HUES48 (cell line): ENCODE measurements around the gene HS6ST2.

Experiments used
- H3K27ac ChIP-seq: one replicate; pipeline ENCODE4 v1.7.0; 2013; ENCODE audit warnings: low read depth, low read length, inconsistent platforms
- H3K27me3 ChIP-seq: 2 replicates; pipeline ENCODE4 v1.6.1; 2013; ENCODE audit warnings: mild to moderate bottlenecking, low read length; ENCODE audit not compliant: control insufficient read depth, insufficient read depth
- H3K36me3 ChIP-seq: 2 replicates; pipeline ENCODE4 v1.6.1; 2013; ENCODE audit warnings: low read length; ENCODE audit not compliant: control insufficient read depth, insufficient read depth
- H3K4me1 ChIP-seq: 2 replicates; pipeline ENCODE4 v1.6.1; 2013; ENCODE audit warnings: mild to moderate bottlenecking, low read length; ENCODE audit not compliant: control insufficient read depth, insufficient read depth
- H3K4me3 ChIP-seq: 2 replicates; pipeline ENCODE4 v1.5.1; 2013; ENCODE audit warnings: mild to moderate bottlenecking, low read depth, low read length
- H3K9ac ChIP-seq: 2 replicates; pipeline ENCODE4 v1.6.1; 2013; ENCODE audit warnings: mild to moderate bottlenecking, low read depth, low read length, moderate library complexity
- H3K9me3 ChIP-seq: 2 replicates; pipeline ENCODE4 v1.6.1; 2013; ENCODE audit warnings: low read length; ENCODE audit not compliant: control insufficient read depth, insufficient read depth

Gene HS6ST2

GRCh38 chrX:132877954-132878536, 80.4 kb downstream of the HS6ST2 start:
- no peak overlapping the region for H3K9ac ChIP-seq
- peaks cover 14% of the 10 kb centered on the region for H3K27me3 ChIP-seq
- H3K27ac ChIP-seq: peak overlapping the region; percentile 12
- peaks cover 54% of the 10 kb centered on the region for H3K4me1 ChIP-seq
- no peaks in the 10 kb centered on the region for H3K36me3 ChIP-seq
- H3K4me3 ChIP-seq: no peak overlapping the region
- H3K9me3 ChIP-seq: no peaks in the 10 kb centered on the region

- Histone ChIP-seq H3K36me3 (no peaks in the 10 kb centered on the region), H3K4me3 (peak overlapping the region; percentile 50), H3K27ac (peak overlapping the region; percentile 88), H3K9ac (no peak overlapping the region; the same call in 1 of the 2 replicates), H3K27me3 (peaks cover 14% of the 10 kb centered on the region), H3K9me3 (no peaks in the 10 kb centered on the region), H3K4me1 (peaks cover 54% of the 10 kb centered on the region)
These were observed 81.7 kb downstream of the HS6ST2 start for GRCh38 chrX:132876523-132877338.

- no peaks in the 10 kb centered on the region for H3K36me3 ChIP-seq
- peaks cover 54% of the 10 kb centered on the region for H3K4me1 ChIP-seq
- peak overlapping the region; percentile 88 for H3K27ac ChIP-seq
- H3K9me3 ChIP-seq: no peaks in the 10 kb centered on the region
- H3K4me3 ChIP-seq: peak overlapping the region; percentile 50
- H3K9ac ChIP-seq: no peak overlapping the region; the same call in 1 of the 2 replicates
- peaks cover 14% of the 10 kb centered on the region for H3K27me3 ChIP-seq
These were observed 82.5 kb downstream of the HS6ST2 start for GRCh38 chrX:132875650-132876522.

- Histone ChIP-seq H3K36me3 (no peaks in the 10 kb centered on the region), H3K4me1 (no peaks in the 10 kb centered on the region), H3K4me3 (no peak overlapping the region), H3K9ac (no peak overlapping the region), H3K27me3 (peaks cover 7% of the 10 kb centered on the region; the same call in 1 of the 2 replicates), H3K27ac (no peak overlapping the region), H3K9me3 (no peaks in the 10 kb centered on the region)
These were observed 95.9 kb downstream of the HS6ST2 start for GRCh38 chrX:132862562-132862961.

- Histone ChIP-seq H3K36me3 (no peaks in the 10 kb centered on the region), H3K9ac (no peak overlapping the region), H3K9me3 (no peaks in the 10 kb centered on the region), H3K27me3 (peaks cover 7% of the 10 kb centered on the region; the same call in 1 of the 2 replicates), H3K4me1 (no peaks in the 10 kb centered on the region), H3K4me3 (no peak overlapping the region), H3K27ac (no peak overlapping the region)
These were observed 97.4 kb downstream of the HS6ST2 start for GRCh38 chrX:132861076-132861475.

- H3K27me3 ChIP-seq: peaks cover 7% of the 10 kb centered on the region; the same call in 1 of the 2 replicates
- no peaks in the 10 kb centered on the region for H3K4me1 ChIP-seq
- H3K4me3 ChIP-seq: no peak overlapping the region
- H3K9me3 ChIP-seq: no peaks in the 10 kb centered on the region
- no peaks in the 10 kb centered on the region for H3K36me3 ChIP-seq
- H3K9ac ChIP-seq: no peak overlapping the region
- no peak overlapping the region for H3K27ac ChIP-seq
These were observed 98.2 kb downstream of the HS6ST2 start for GRCh38 chrX:132860200-132860599.

GRCh38 chrX:132858018-132858417, 100.4 kb downstream of the HS6ST2 start:
- Histone ChIP-seq H3K4me1 (0 out of 2 replicates have a peak, but pooled peaks cover 3% of the 10 kb centered on the region), H3K9ac (no peak overlapping the region), H3K27me3 (peaks cover 13% of the 10 kb centered on the region; the same call in 1 of the 2 replicates), H3K36me3 (no peaks in the 10 kb centered on the region), H3K27ac (no peak overlapping the region), H3K4me3 (no peak overlapping the region), H3K9me3 (no peaks in the 10 kb centered on the region)

GRCh38 chrX:132855780-132856341, 102.6 kb downstream of the HS6ST2 start:
- no peak overlapping the region for H3K4me3 ChIP-seq
- peaks cover 13% of the 10 kb centered on the region; the same call in 1 of the 2 replicates for H3K27me3 ChIP-seq
- H3K9me3 ChIP-seq: no peaks in the 10 kb centered on the region
- no peaks in the 10 kb centered on the region for H3K36me3 ChIP-seq
- 0 out of 2 replicates have a peak, but pooled peaks cover 3% of the 10 kb centered on the region for H3K4me1 ChIP-seq
- H3K27ac ChIP-seq: no peak overlapping the region
- H3K9ac ChIP-seq: no peak overlapping the region

- Histone ChIP-seq H3K4me1 (peaks cover 22% of the 10 kb centered on the region), H3K4me3 (no peak overlapping the region), H3K9me3 (no peaks in the 10 kb centered on the region), H3K27ac (no peak overlapping the region), H3K36me3 (no peaks in the 10 kb centered on the region), H3K27me3 (peaks cover 8% of the 10 kb centered on the region; the same call in 1 of the 2 replicates), H3K9ac (no peak overlapping the region)
These were observed 105.4 kb downstream of the HS6ST2 start for GRCh38 chrX:132853040-132853439.

- Histone ChIP-seq H3K9me3 (no peaks in the 10 kb centered on the region), H3K9ac (no peak overlapping the region), H3K4me3 (no peak overlapping the region), H3K27ac (no peak overlapping the region), H3K27me3 (peaks cover 5% of the 10 kb centered on the region; the same call in 1 of the 2 replicates), H3K36me3 (no peaks in the 10 kb centered on the region), H3K4me1 (peaks cover 27% of the 10 kb centered on the region)
These were observed 110.0 kb downstream of the HS6ST2 start for GRCh38 chrX:132848296-132848970.
